HAP-1 (cell line): ENCODE results near the gene MTMR10.

ENCODE experiments used
- DNase-seq, 2 experiments: peaks; one replicate each; pipeline ENCODE4 v3.0.0-alpha.2; 2016 to 2020; ENCODE audit warnings: low spot score in 2 of 2
- H3K27me3 ChIP-seq: fragments of 250-450 bp; sonication (Bioruptor Pico); 2 replicates; pipeline ENCODE4 v1.5.1; 2020; ENCODE audit warnings: low read depth, mild to moderate bottlenecking, moderate library complexity
- H3K36me3 ChIP-seq: fragments of 250-450 bp; sonication (Bioruptor Pico); replicated peaks from 2 replicates; pipeline ENCODE4 v1.5.1; 2020; ENCODE audit warnings: mild to moderate bottlenecking
- H3K4me1 ChIP-seq: fragments of 250-450 bp; sonication (Bioruptor Pico); 2 replicates; pipeline ENCODE4 v1.5.1; 2020; ENCODE audit warnings: mild to moderate bottlenecking
- H3K4me3 ChIP-seq: fragments of 250-450 bp; sonication (Bioruptor Pico); 2 replicates; pipeline ENCODE4 v1.5.1; 2020; ENCODE audit warnings: mild to moderate bottlenecking, moderate library complexity
- H3K9me3 ChIP-seq: fragments of 250-450 bp; sonication (Bioruptor Pico); 2 replicates; pipeline ENCODE4 v1.5.1; 2020; ENCODE audit warnings: mild to moderate bottlenecking, moderate library complexity
- in situ Hi-C: fragments of 300-500 bp; cut with MboI; formaldehyde crosslinking; loops from 3 replicates; pipeline ENCODE4 v1.14.3; 2020; ENCODE audit warnings: low sequenced_read_pairs, inconsistent platforms, mixed read lengths

Gene MTMR10

DNA sequence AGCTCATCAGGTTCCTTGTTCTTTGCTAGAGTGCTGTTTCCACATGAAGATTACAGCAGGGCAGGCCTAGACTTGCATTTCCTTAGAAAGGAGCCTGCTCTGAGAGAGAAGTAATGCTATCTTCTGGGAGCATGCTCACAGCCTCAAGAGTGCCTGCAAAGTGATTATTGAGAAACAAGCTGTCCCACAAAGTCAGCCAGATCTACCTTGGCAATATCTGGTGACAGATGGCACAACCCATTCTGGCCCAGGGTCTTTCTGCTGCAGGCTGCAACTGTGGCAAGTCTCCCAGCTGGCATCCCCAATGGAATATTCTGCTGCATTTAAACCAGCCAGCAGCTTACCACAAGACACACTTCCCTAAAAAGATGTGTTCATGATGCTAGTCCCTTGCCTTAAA is 29.3 kb downstream of the MTMR10 start:
- Histone ChIP-seq H3K36me3 (peaks cover 7% of the 10 kb centered on the region), H3K27me3 (no peaks in the 10 kb centered on the region), H3K9me3 (no peaks in the 10 kb centered on the region), H3K4me1 (no peaks in the 10 kb centered on the region), H3K4me3 (no peak overlapping the region)
- no peak for DNase-seq
- in situ Hi-C loops: no loop called here

DNA sequence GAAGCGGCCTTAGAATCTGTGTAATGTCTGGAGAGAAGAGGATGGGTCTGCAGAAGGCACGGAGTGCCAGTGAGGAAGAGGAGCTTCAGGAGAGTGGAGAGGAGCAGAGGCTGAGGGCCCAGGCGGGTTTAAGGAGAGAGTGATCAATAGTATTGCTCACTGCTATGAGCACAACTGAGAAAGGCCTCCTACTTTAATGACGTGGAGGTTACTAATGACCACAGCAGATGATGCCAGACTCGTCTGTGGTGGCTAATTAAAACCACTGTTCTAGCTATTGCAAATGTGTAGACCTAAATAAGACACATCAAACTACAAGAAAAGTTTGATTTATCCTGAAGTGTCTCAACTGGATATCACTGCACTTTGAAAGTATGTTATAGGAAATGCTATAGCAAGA is 33.2 kb downstream of the MTMR10 start:
- Histone ChIP-seq H3K27me3 (no peaks in the 10 kb centered on the region), H3K4me1 (no peaks in the 10 kb centered on the region), H3K9me3 (no peaks in the 10 kb centered on the region), H3K4me3 (no peak overlapping the region), H3K36me3 (peaks cover 18% of the 10 kb centered on the region)
- no peak for DNase-seq
- in situ Hi-C loops: no loop called here

GRCh38 chr15:30956216-30957124 is 35.0 kb downstream of the MTMR10 start:
- no peak for DNase-seq
- no peaks in the 10 kb centered on the region for H3K4me1 ChIP-seq
- no peak overlapping the region for H3K4me3 ChIP-seq
- in situ Hi-C loops: no loop called here
- H3K9me3 ChIP-seq: no peaks in the 10 kb centered on the region
- H3K36me3 ChIP-seq: peaks cover 23% of the 10 kb centered on the region
- no peaks in the 10 kb centered on the region for H3K27me3 ChIP-seq

GRCh38 chr15:30954674-30955073 is 36.8 kb downstream of the MTMR10 start:
- H3K4me3 ChIP-seq: no peak overlapping the region
- H3K27me3 ChIP-seq: no peaks in the 10 kb centered on the region
- no peaks in the 10 kb centered on the region for H3K9me3 ChIP-seq
- H3K36me3 ChIP-seq: peaks cover 23% of the 10 kb centered on the region
- DNase-seq: no peak
- no peaks in the 10 kb centered on the region for H3K4me1 ChIP-seq
- in situ Hi-C loops: no loop called here

- Histone ChIP-seq H3K4me1 (no peaks in the 10 kb centered on the region), H3K36me3 (peaks cover 27% of the 10 kb centered on the region), H3K4me3 (no peak overlapping the region), H3K27me3 (no peaks in the 10 kb centered on the region), H3K9me3 (no peaks in the 10 kb centered on the region)
- in situ Hi-C loops: no loop called here
- peak in 1 of 2 experiments; percentile 10 for DNase-seq
Observed at GRCh38 chr15:30953731-30954378, 37.6 kb downstream of the MTMR10 start.

GRCh38 chr15:30953183-30953582 is 38.2 kb downstream of the MTMR10 start:
- Histone ChIP-seq H3K4me3 (no peak overlapping the region), H3K9me3 (no peaks in the 10 kb centered on the region), H3K27me3 (no peaks in the 10 kb centered on the region), H3K36me3 (peaks cover 26% of the 10 kb centered on the region), H3K4me1 (no peaks in the 10 kb centered on the region)
- in situ Hi-C loops: no loop called here
- no peak for DNase-seq

DNA sequence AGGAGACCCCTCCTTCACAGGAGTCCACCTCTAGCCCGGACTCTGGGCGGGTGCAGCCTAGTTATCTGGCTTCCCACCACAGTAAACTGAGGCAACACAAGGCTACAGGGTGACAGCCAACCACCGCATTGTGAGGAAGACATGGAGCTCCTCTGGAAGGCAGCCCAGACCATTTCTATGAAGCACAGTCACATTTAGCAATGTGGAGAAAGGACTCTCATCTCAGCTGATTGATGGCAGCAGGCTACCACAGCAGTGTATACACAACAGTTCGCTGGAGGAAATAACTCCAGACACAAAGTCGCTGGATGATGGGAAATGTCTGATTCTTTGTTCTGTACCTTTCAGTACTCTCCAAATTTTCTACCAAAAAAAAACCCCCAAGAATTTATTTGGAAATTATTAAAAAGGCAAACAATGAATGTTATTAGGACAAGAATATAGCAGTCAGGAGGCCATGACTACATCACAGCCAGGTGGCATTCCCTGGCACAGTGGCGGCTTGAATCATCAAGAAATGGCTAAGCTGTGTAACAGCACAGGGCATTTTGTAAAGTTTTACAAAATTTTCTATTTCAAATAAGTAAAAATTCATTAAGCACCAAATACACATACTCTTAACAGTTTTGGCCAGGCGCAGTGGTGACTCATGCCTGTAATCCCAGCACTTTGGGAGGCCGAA is 47.6 kb downstream of the MTMR10 start:
- no peak overlapping the region for H3K4me3 ChIP-seq
- no peaks in the 10 kb centered on the region for H3K27me3 ChIP-seq
- H3K4me1 ChIP-seq: peaks cover 5% of the 10 kb centered on the region; the same call in 1 of the 2 replicates
- in situ Hi-C loops: no loop called here
- no peaks in the 10 kb centered on the region for H3K9me3 ChIP-seq
- H3K36me3 ChIP-seq: peaks cover 57% of the 10 kb centered on the region
- DNase-seq: no peak

DNA sequence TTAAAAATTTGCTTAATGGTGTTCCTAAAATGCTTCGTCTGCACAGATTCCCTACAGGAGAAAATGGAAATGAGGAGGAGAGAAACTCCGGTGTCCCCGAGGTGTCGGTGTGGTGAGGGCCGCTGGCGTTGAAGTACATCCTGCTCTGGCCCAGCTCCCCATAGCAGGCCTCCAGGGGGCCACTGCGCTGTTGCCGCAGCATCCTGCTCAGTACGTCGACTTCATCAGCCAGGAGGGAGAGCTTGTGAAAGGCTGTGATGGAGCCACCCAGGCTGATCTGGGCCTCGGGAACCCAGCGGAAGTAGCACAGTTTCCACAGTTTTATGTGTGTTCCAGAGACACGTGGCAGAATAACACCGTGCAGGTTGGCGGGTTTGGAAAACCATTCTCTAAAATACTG is 49.9 kb downstream of the MTMR10 start:
- Histone ChIP-seq H3K27me3 (no peaks in the 10 kb centered on the region), H3K4me1 (peaks cover 3% of the 10 kb centered on the region; the same call in 1 of the 2 replicates), H3K36me3 (peaks cover 69% of the 10 kb centered on the region), H3K9me3 (no peaks in the 10 kb centered on the region), H3K4me3 (no peak overlapping the region)
- DNase-seq: no peak
- in situ Hi-C loops: no loop called here

DNA sequence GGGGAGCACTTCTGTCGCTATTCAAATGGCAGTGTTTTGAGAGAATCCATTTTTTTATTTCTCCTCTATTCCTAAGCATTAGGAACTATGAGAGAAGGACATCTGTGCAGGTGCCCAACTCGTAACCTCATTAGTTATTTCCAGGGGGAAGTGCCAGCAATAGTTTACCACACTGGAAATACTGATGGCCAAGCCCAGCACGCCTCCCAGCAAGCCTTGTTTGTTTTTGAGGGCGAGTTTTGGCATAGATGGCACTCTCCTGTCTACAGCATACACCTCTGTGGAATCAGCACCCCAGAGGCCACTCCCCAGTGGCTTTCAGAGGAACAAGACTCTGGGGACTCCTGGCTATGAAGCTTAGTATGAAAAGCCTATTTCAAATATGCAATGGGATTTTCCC is 51.1 kb downstream of the MTMR10 start:
- H3K4me1 ChIP-seq: no peaks in the 10 kb centered on the region
- peaks cover 64% of the 10 kb centered on the region for H3K36me3 ChIP-seq
- DNase-seq: no peak
- H3K4me3 ChIP-seq: no peak overlapping the region
- H3K9me3 ChIP-seq: no peaks in the 10 kb centered on the region
- H3K27me3 ChIP-seq: no peaks in the 10 kb centered on the region
- in situ Hi-C loops: no loop called here

GRCh38 chr15:30939161-30939560 is 52.3 kb downstream of the MTMR10 start:
- no peak for DNase-seq
- no peaks in the 10 kb centered on the region for H3K9me3 ChIP-seq
- no peak overlapping the region for H3K4me3 ChIP-seq
- in situ Hi-C loops: no loop called here
- H3K27me3 ChIP-seq: no peaks in the 10 kb centered on the region
- H3K36me3 ChIP-seq: peaks cover 64% of the 10 kb centered on the region
- no peaks in the 10 kb centered on the region for H3K4me1 ChIP-seq

DNA sequence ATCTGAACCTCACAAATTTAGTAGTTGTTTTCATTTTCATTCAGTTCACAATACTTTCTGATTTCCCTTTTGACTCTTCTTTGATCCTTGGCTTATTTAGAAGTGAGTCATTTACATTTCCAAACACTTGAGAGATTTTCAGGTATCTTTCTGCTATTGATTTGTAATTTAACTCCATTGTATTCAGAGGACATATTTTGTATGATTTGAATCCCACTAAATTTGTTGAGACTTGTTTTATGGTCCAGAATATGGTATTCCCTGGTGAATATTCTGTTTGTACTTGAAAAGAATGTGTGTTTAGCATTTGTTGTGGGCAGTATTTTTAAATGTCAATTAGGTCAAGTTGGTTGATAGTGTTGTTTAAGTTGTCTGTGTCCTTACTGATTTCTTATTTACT is 58.1 kb downstream of the MTMR10 start:
- peaks cover 33% of the 10 kb centered on the region for H3K36me3 ChIP-seq
- peaks cover 6% of the 10 kb centered on the region; the same call in 1 of the 2 replicates for H3K4me1 ChIP-seq
- no peak for DNase-seq
- no peaks in the 10 kb centered on the region for H3K27me3 ChIP-seq
- in situ Hi-C loops: no loop called here
- no peak overlapping the region for H3K4me3 ChIP-seq
- no peaks in the 10 kb centered on the region for H3K9me3 ChIP-seq

DNA sequence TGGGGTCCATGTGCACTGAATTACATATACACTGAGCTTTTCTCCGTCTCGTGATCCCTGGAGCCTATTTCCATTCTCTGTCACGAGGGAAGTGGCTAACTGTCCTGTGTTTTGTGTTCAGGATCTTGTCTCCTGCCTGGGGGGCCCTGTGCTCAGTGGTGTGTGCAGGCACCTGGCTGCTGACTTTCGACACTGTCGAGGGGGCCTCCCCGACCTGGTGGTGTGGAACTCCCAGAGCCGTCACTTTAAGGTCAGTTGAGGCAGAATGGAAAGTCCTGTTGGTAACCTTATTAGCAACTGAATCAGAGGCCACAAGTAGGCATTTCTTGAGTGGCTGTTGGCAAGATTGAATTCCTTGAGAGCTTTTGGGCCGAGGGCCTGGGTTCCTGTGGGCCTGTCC is 61.0 kb downstream of the MTMR10 start:
- in situ Hi-C loops: no loop called here
- H3K36me3 ChIP-seq: peaks cover 39% of the 10 kb centered on the region
- DNase-seq: no peak
- peaks cover 6% of the 10 kb centered on the region; the same call in 1 of the 2 replicates for H3K4me1 ChIP-seq
- H3K9me3 ChIP-seq: no peaks in the 10 kb centered on the region
- H3K27me3 ChIP-seq: no peaks in the 10 kb centered on the region
- H3K4me3 ChIP-seq: no peak overlapping the region

DNA sequence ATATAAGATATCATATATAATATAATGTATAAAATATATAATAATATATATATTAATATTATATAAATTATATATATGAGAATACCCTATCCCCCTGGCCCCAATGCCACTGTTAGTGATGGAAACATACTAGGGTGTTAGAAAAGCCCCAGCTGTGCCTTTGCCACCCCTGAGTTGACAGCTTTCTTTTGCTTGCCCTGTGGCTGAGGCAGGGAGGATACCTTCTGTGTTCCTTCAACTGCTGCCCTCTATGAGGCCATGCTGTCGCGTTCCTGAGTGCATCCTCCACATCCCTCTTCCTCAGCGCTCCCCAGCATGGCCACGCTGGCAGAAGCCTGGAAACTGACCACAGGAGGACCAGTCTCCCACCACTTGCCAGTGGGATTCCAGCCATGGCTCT is 61.4 kb downstream of the MTMR10 start:
- no peaks in the 10 kb centered on the region for H3K9me3 ChIP-seq
- no peak overlapping the region for H3K4me3 ChIP-seq
- no peak for DNase-seq
- H3K4me1 ChIP-seq: peaks cover 6% of the 10 kb centered on the region; the same call in 1 of the 2 replicates
- no peaks in the 10 kb centered on the region for H3K27me3 ChIP-seq
- in situ Hi-C loops: no loop called here
- H3K36me3 ChIP-seq: peaks cover 43% of the 10 kb centered on the region
